GM12865 (cell line): ENCODE data around the gene PAPOLB.

Experiments used
- DNase-seq: peaks from one replicate; pipeline ENCODE4 v3.0.0; 2010; ENCODE audit warnings: low read depth
- H3K4me3 ChIP-seq: 2 replicates; pipeline ENCODE4 v1.5.1; 2011; ENCODE audit warnings: mild to moderate bottlenecking, low read depth, low read length, control low read depth
- CTCF ChIP-seq: IDR thresholded peaks from 2 replicates; pipeline ENCODE4 v1.5.1; 2011; ENCODE audit warnings: low read length, control low read depth, low read depth, inconsistent platforms; ENCODE audit not compliant: insufficient read depth; ENCODE audit errors: missing control alignments

PAPOLB gene

GRCh38 chr7:4820967-4821471 lies 40.8 kb downstream of the PAPOLB start:
- H3K4me3 ChIP-seq: no peak overlapping the region
- no peak for TF ChIP-seq CTCF
- no peak for DNase-seq

- H3K4me3 ChIP-seq: no peak overlapping the region
- no peak for DNase-seq
- TF ChIP-seq CTCF: no peak
Observed at GRCh38 chr7:4820405-4820966, 41.3 kb downstream of the PAPOLB start.

DNA sequence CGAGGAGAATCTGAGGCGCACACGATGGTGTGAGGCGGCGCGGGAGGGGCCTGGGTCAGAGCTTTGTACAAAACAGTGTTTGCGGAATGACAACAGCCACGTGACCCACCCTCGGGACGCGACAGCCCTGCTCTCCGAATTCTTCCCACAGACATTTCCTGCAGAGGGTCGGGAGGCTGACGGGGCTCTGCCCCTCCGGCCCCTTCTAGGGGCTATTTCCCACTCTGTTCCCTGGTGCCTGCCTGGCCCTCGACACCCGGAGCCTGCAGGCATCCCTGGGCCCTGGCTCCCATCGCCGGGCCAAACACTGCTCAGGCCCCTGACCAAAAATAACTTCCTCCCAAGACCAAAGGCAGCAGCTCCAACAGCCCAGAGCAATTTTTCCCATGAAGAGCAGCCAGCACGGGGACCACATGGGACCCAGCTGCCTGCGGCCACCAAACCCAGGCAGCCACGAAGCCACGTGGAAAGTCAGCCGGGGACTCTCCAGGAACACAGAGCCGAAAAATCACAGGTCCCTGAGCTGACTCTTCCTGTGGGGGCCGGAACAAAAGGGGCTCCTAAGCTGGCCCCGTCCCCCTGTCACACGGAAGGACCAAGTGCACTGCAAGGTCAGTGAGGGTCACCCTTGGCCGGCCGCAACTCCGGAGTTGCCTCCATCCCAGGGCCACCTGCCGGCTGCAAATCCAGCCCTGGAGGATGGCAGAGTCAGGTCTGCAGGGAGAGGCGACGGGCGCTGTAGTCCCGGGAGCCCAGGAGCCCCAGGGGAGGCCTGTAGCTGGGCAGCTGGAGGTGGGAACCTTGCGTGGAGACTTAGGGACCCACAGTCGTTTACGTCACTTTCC lies 42.0 kb downstream of the PAPOLB start:
- no peak for TF ChIP-seq CTCF

DNA sequence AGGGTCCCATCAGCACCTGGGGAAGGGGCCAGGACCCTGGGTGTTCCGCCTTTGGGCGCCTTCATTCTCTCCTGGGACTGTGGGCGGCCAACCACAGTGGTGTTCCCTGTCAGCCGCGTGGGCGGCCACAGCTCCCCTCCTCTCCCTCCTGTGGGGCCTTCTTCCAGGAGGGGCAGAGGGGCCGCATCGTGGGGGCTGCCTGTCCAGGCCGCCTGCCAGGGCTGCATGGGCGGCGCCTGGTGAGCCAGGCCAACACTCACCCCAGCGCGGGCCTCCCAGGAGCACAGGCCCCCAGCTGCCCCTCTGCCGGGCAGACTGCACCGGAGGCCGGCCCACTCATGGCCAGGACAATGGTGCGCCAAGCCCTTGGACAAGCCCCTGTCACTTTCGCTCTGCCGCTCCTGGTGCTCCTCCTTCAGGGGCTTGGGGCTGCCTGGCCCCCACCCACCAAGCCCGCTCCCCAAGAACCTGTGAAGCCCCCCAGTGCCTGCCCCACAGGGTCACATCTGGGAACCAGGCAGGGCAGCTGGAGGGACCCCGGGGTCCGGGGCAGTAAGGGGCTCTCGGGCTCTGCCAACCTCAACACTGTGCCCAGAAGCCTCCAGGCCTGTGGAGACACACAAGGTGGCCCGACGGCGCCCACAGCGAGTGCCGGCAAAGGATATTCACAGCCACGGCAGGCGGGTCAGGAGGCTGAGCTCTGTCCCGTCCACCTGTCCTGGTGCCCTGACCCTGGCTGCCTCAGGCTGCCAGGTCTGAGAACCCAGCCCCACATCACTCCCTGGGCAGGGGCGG lies 43.6 kb downstream of the PAPOLB start:
- no peak overlapping the region for H3K4me3 ChIP-seq
- no peak for TF ChIP-seq CTCF
- DNase-seq: no peak

More for the DNA sequence above, 42.0 kb downstream of the PAPOLB start:
- DNase-seq: no peak
- H3K4me3 ChIP-seq: no peak overlapping the region

- H3K4me3 ChIP-seq: no peak overlapping the region
- DNase-seq: no peak
- TF ChIP-seq CTCF: no peak
Observed at GRCh38 chr7:4817178-4817901, 44.5 kb downstream of the PAPOLB start.

DNA sequence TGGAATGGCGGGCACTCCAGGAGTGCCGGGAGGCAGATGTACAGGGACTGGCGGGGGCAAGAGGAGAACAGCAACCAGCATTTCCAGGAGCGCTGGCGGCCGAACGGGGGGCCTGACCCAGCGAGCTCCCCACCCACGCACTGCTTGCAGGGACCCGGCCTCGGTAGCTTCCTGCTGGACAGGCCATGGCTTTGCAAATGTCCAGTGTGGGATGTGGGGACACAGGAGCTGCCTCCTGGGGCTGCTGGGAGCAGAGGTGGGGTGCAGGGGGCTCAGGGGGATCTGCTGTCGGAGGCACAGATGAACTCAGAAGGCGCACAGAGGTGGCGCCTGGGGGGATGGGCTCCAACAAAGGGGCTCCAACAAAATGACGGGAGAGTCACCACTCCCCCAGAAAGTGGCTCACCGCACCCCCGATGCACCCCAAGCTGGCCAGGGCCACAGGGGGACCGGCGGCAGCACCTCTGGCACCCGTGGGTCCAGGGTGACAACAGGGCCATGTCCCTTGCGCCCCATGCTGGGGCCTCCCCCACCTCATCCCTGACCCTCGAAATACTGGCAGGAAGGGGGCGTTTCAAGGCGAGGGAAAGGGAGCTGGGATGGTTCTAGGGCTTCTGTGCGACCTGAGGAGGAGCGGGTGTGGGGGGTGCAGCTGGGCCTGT lies 45.3 kb downstream of the PAPOLB start:
- DNase-seq: no peak
- TF ChIP-seq CTCF: no peak
- H3K4me3 ChIP-seq: no peak overlapping the region
